Brain microvascular endothelial cell (primary cell): Measurements from ENCODE around the gene NHSL2.

ENCODE experiments used
- DNase-seq: peaks from one replicate; pipeline ENCODE4 v3.0.0-alpha.2; 2020
- H3K27ac ChIP-seq: fragments of 250-450 bp; sonication (Bioruptor Pico); 2 replicates; pipeline ENCODE4 v1.5.1; 2020; ENCODE audit warnings: mild to moderate bottlenecking, moderate library complexity
- H3K27me3 ChIP-seq: fragments of 250-450 bp; sonication (Bioruptor Pico); replicated peaks from 2 replicates; pipeline ENCODE4 v1.5.1; 2020; ENCODE audit warnings: mild to moderate bottlenecking
- H3K36me3 ChIP-seq: fragments of 250-450 bp; sonication (Bioruptor Pico); replicated peaks from 2 replicates; pipeline ENCODE4 v1.5.1; 2020; ENCODE audit warnings: mild to moderate bottlenecking
- H3K4me3 ChIP-seq: 2 replicates; pipeline ENCODE4 v1.5.1; 2011; ENCODE audit warnings: low read depth, mild to moderate bottlenecking, control low read depth, low read length, moderate library complexity
- CTCF ChIP-seq: IDR thresholded peaks from 2 replicates; pipeline ENCODE4 v1.5.1; 2011; ENCODE audit warnings: low read depth, mild to moderate bottlenecking, moderate library complexity, low read length, control low read depth, inconsistent platforms; ENCODE audit errors: missing control alignments
- in situ Hi-C: cut with HindIII; loops from 2 replicates; pipeline ENCODE4 v1.10.0; 2017; ENCODE audit warnings: low sequenced_read_pairs, low pct_ligation_motif_present

The NHSL2 gene

GRCh38 chrX:72141372-72142004 lies 230.8 kb downstream of the NHSL2 start:
- no peaks in the 10 kb centered on the region for H3K36me3 ChIP-seq
- no peak overlapping the region for H3K27ac ChIP-seq
- peaks cover 5% of the 10 kb centered on the region for H3K27me3 ChIP-seq

GRCh38 chrX:72142094-72142793 lies 231.6 kb downstream of the NHSL2 start:
- H3K27me3 ChIP-seq: peaks cover 6% of the 10 kb centered on the region
- in situ Hi-C loops: no loop called here
- H3K4me3 ChIP-seq: no peak overlapping the region
- H3K36me3 ChIP-seq: no peaks in the 10 kb centered on the region
- H3K27ac ChIP-seq: no peak overlapping the region
- DNase-seq: no peak
- no peak for TF ChIP-seq CTCF

More at GRCh38 chrX:72141372-72142004, 230.8 kb downstream of the NHSL2 start:
- DNase-seq: no peak
- no peak overlapping the region for H3K4me3 ChIP-seq
- in situ Hi-C loops: no loop called here
- TF ChIP-seq CTCF: no peak

GRCh38 chrX:72142794-72143608 lies 232.4 kb downstream of the NHSL2 start:
- Histone ChIP-seq H3K4me3 (no peak overlapping the region), H3K27me3 (peaks cover 6% of the 10 kb centered on the region), H3K36me3 (no peaks in the 10 kb centered on the region), H3K27ac (no peak overlapping the region)
- no peak for TF ChIP-seq CTCF
- no peak for DNase-seq
- in situ Hi-C loops: no loop called here

- DNase-seq: no peak
- no peak overlapping the region for H3K4me3 ChIP-seq
- no peaks in the 10 kb centered on the region for H3K36me3 ChIP-seq
- no peak for TF ChIP-seq CTCF
- H3K27ac ChIP-seq: no peak overlapping the region
- peaks cover 6% of the 10 kb centered on the region for H3K27me3 ChIP-seq
- in situ Hi-C loops: no loop called here
Observed at GRCh38 chrX:72143609-72143907, 232.9 kb downstream of the NHSL2 start.

GRCh38 chrX:72145181-72145580 lies 234.5 kb downstream of the NHSL2 start:
- Histone ChIP-seq H3K27me3 (peaks cover 8% of the 10 kb centered on the region), H3K36me3 (no peaks in the 10 kb centered on the region), H3K27ac (no peak overlapping the region), H3K4me3 (no peak overlapping the region)
- in situ Hi-C loops: no loop called here
- no peak for TF ChIP-seq CTCF
- no peak for DNase-seq
